ENCODE measurements around the gene NEU1. TPM values are rescaled to one million over a fixed set of nuclear protein-coding genes. Genes with fewer than 3 reads are reported as not detected.
"Not testable (repeated sequence)": the region's sequence is repeated elsewhere in the genome, so short reads cannot be mapped to it uniquely, and the experiment has no call there.

NEU1 gene
- polyA plus RNA-seq, 4 donors = 23.9 to 77.5 (median 69.9) TPM

DNA sequence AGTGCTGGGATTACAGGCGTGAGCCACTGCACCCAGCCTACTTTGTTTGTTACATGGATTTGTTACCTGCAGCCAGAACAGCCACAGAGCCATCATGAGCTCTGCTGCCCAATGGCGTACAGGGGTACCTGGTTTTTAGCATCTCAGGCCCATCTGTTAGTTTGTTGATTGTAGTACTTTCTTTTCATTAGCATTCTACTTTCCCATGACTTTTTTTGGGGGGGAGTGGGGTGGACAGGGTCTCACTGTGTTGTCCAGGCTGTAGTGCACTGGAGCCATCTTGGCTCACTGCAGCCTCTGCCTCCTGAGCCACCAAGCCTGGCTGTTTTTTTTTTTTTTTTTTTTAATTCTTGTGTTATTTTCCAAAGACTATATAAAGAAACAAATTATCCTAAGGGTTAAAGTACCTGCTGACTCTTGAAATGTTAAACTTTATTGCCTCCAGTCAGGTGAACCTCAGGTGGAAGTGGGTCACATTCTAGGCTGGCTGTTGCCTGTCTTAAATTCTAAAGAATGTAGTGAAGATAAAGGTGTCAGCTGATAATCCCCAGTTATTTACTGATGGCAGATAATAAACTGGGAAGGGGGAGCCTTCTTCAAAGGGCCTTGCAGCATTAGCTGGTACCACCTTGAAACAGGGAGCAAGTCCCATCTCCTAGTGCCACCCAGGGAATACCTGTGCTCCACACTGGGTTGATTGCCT is 15.2 kb downstream of the NEU1 start:
- DNase-seq (ENCODE audit: low read depth in 4 of 4, low spot score in 3 of 4) = no peak

DNA sequence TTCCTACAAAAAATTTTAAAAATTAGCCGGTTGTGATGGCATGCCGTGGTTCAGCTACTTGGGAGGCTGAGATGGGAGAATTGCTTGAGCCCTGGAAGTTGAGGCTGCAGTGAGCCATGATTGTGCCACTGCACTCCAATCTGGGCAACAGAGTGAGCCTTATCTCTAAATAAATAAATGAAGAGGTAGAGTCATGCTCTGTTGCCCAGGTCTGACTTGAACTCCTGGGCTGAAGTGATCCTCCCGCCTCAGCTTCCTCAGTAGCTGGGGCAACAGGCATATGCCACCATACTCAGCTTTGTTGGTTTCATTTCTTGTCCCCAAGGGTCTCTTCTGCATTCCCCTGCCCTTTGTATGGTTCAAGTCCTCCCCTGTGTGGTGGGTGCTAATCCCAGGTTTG is 18.1 kb downstream of the NEU1 start:
- DNase-seq (ENCODE audit: low read depth in 4 of 4, low spot score in 3 of 4) = no peak

- no peak for DNase-seq (ENCODE audit: low read depth in 4 of 4, low spot score in 3 of 4)
Measured at GRCh38 chr6:31842053-31842452, 20.6 kb downstream of the NEU1 start.

- not testable (repeated sequence) for DNase-seq (ENCODE audit: low read depth in 4 of 4, low spot score in 3 of 4)
Measured at GRCh38 chr6:31839779-31840126, 22.9 kb downstream of the NEU1 start.

- DNase-seq (ENCODE audit: low read depth in 4 of 4, low spot score in 3 of 4) = no peak
Measured at GRCh38 chr6:31838968-31839367, 23.7 kb downstream of the NEU1 start.

DNA sequence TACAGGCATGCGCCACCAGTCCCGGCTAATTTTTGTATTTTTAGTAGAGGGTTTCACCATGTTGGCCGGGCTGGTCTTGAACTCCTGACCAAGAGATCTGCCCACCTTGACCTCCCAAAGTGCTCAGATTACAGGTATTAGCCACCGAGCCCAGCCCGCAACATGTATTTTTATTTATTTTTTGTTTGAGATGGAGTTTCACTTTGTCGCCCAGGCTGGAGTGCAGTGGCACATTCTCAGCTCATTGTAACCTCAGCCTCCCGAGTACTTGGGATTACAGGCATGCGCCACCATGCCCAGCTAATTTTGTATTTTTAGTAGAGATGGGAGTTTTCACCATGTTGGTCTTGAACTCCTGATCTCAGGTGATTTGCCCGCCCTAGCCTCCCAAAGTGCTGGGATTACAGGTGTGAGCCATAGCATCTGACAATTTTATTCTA is 24.5 kb downstream of the NEU1 start:
- not testable (repeated sequence) for DNase-seq (ENCODE audit: low read depth in 4 of 4, low spot score in 3 of 4)

GRCh38 chr6:31837369-31838113 is 25.1 kb downstream of the NEU1 start:
- no peak for DNase-seq (ENCODE audit: low read depth in 4 of 4, low spot score in 3 of 4)

DNA sequence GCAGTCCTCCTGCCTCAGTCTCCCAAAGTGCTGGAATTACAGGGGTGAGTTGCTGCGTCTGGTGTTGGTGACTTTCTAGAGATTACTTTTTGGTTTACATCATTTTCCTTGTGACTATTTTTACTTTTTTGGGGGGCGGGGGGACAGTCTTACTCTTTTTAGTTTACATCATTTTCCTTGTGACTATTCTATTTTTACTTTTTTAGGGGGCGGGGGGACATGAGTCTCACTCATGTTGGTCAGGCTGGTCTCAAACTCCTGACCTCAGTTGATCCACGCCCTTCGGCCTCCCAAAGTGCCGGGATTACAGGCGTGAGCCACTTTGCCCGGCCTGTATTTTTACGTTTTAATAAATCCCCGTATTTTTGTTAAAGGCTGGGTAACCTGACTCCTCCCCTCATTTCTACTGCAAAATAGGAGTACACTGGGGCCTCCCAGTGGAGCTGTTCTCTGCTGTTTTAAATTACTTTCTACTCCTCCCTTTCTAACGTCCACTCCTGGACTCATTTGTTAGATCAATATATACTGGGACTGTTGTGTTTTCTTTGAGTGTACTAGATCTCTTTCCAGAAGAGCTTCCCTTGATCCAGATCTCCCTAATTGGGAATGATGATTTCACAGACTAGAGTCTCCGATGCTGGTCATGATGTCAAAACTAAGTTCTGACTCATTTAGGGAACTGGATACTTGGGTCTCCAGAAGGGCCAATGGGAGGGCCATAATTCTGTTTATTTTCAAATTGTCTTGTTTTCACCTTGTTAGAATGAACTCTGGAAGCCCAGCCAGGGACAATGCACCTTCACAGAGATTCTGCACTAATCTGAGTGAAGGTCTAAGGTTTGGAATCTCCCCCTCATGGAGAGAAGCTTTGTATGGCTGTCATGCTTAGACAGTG is 25.9 kb downstream of the NEU1 start:
- DNase-seq (ENCODE audit: low read depth in 4 of 4, low spot score in 3 of 4) = no peak

- no peak for DNase-seq (ENCODE audit: low read depth in 4 of 4, low spot score in 3 of 4)
Measured at GRCh38 chr6:31836047-31836473, 26.6 kb downstream of the NEU1 start.

DNA sequence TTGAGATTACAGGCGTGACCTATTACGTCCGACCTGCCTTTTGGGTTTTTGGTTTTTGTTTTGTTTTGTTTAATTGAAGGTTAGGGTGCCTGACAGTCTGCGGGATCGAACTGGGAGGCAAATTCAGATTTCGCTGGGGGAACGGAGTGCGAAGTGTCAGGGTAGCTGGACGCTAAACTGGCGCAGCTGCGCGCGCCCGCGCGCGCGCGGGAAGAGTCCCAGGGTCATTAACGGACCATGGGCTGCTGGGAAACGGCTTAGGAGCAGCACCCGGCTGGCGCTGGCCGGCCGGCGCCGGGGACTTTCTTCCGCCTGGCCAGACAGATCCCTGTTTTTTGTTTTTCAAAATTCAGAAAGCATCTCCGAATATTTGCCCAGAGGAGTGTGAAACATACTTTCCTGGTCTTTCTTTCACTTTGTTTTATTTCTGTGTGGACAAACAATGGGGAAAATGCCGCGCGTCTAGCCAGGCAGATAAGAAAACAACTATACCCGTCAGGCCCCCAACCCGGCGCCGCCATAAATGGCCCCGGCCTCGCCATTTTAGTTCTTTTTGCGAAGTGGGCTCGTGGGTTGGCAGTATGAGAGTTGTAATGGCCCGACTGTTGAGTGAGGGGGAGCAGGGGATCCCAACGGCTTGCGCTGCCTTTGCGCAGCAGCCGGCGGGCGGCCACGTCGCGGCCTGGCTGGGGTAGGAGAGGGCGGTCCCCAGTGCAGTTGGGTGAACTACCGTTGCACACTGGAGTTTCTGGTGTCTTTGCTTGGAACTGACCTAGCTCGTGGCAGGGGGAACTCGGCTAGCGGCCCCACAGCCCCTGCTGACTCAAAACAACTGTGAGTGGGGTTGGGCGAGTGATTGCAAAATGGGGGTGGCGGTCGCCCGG is 28.0 kb downstream of the NEU1 start:
- peak; percentile 82 to 86 (median 86) for DNase-seq (ENCODE audit: low read depth in 4 of 4, low spot score in 3 of 4)

- DNase-seq (ENCODE audit: low read depth in 4 of 4, low spot score in 3 of 4) = no peak
Measured at GRCh38 chr6:31831350-31832215, 31.0 kb downstream of the NEU1 start.

- DNase-seq (ENCODE audit: low read depth in 4 of 4, low spot score in 3 of 4) = no peak
Measured at GRCh38 chr6:31830886-31831335, 31.7 kb downstream of the NEU1 start.

DNA sequence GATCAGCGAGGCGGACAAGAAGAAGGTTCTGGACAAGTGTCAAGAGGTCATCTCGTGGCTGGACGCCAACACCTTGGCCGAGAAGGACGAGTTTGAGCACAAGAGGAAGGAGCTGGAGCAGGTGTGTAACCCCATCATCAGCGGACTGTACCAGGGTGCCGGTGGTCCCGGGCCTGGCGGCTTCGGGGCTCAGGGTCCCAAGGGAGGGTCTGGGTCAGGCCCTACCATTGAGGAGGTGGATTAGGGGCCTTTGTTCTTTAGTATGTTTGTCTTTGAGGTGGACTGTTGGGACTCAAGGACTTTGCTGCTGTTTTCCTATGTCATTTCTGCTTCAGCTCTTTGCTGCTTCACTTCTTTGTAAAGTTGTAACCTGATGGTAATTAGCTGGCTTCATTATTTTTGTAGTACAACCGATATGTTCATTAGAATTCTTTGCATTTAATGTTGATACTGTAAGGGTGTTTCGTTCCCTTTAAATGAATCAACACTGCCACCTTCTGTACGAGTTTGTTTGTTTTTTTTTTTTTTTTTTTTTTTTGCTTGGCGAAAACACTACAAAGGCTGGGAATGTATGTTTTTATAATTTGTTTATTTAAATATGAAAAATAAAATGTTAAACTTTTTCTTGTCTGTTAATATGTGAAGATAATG is 32.9 kb downstream of the NEU1 start:
- peak in 1 of 4 donors; percentile 68 for DNase-seq (ENCODE audit: low read depth in 4 of 4, low spot score in 3 of 4)

DNA sequence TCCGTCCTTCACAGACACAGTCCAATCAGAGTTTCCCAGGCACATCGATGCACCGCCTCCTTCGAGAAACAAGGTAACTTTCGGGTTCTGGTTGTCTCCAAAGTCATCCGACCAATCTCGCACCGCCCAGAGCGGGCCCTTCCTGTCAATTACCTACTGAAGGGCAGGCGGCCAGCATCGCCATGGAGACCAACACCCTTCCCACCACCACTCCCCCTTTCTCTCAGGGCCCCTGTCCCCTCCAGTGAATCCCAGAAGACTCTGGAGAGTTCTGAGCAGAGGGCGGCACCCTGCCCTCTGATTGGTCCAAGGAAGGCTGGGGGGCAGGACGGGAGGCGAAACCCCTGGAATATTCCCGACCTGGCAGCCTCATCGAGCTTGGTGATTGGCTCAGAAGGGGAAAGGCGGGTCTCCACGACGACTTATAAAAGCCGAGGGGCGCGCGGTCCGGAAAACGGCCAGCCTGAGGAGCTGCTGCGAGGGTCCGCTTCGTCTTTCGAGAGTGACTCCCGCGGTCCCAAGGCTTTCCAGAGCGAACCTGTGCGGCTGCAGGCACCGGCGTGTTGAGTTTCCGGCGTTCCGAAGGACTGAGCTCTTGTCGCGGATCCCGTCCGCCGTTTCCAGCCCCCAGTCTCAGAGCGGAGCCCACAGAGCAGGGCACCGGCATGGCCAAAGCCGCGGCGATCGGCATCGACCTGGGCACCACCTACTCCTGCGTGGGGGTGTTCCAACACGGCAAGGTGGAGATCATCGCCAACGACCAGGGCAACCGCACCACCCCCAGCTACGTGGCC is 35.1 kb downstream of the NEU1 start, which contains the start of gene HSPA1B:
HSPA1B (plus strand) TSS at position 453 of the 794 bp plus-strand sequence; CDS start at position 666, 213 bp downstream.
- DNase-seq (ENCODE audit: low read depth in 4 of 4, low spot score in 3 of 4) = peak; percentile 98 to 100 (median 100)

GRCh38 chr6:31826793-31827285 is 35.8 kb downstream of the NEU1 start:
- DNase-seq (ENCODE audit: low read depth in 4 of 4, low spot score in 3 of 4) = peak in 1 of 4 donors; percentile 55

DNA sequence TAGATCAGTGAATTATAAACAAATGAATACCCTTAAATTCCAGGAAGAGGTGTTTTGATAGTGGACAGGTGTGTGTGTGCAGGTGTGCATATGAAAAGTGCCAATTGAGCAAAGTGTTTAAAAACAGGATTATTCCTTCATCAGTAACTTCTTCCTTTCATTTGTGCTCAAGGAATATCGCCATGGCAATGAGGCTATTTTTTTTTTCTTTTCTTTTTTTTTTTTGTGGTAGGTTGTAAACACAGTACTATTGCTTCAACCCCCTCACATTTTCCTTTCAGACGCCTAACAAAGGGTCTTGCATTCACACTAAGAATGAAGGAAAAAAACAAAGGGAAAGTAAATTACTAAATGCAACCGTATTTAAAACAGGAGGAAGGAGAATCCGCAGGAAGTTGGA is 37.1 kb downstream of the NEU1 start:
- DNase-seq (ENCODE audit: low read depth in 4 of 4, low spot score in 3 of 4) = no peak

- not testable (repeated sequence) for DNase-seq (ENCODE audit: low read depth in 4 of 4, low spot score in 3 of 4)
Measured at GRCh38 chr6:31823592-31824196, 38.9 kb downstream of the NEU1 start.

Data from left renal pelvis (tissue), 4 donors.